Measurements from ENCODE around the gene STK38.
"Not testable (repeated sequence)": the region's sequence is repeated elsewhere in the genome, so short reads cannot be mapped to it uniquely, and the experiment has no call there.

STK38 gene

GRCh38 chr6:36546920-36547645 is at the start of gene STK38:
Gene STK38 (minus strand): TSS chr6:36547479. CDS start chr6:36540202, 7,277 bp downstream.
- peak; percentile 84 to 88 (median 88) for DNase-seq

GRCh38 chr6:36596356-36596755 is 49.1 kb upstream of the STK38 start:
- no peak for DNase-seq

- no peak for DNase-seq
Observed at GRCh38 chr6:36594816-36595643, 47.8 kb upstream of the STK38 start.

- peak; percentile 73 to 91 (median 86) for DNase-seq
Observed at GRCh38 chr6:36594029-36594815, 46.9 kb upstream of the STK38 start, which contains the start of gene SRSF3. Gene SRSF3 (plus strand): TSS chr6:36594362. CDS start chr6:36596763, 2,401 bp downstream.

GRCh38 chr6:36593569-36594028 is 46.3 kb upstream of the STK38 start:
- no peak for DNase-seq

GRCh38 chr6:36592221-36592655 is 45.0 kb upstream of the STK38 start:
- no peak for DNase-seq

GRCh38 chr6:36590237-36590636 is 43.0 kb upstream of the STK38 start:
- no peak for DNase-seq

- DNase-seq, result not testable (repeated sequence)
Observed at GRCh38 chr6:36589025-36589400, 41.7 kb upstream of the STK38 start.

- no peak for DNase-seq
Observed at GRCh38 chr6:36586606-36587005, 39.3 kb upstream of the STK38 start.

- DNase-seq, result no peak
Observed at GRCh38 chr6:36581716-36582115, 34.4 kb upstream of the STK38 start.

- no peak for DNase-seq
Observed at GRCh38 chr6:36580184-36580526, 32.9 kb upstream of the STK38 start.

GRCh38 chr6:36578431-36578830 is 31.2 kb upstream of the STK38 start:
- DNase-seq, result no peak

GRCh38 chr6:36578030-36578429 is 30.8 kb upstream of the STK38 start:
- DNase-seq, result no peak

- DNase-seq, result no peak
Observed at GRCh38 chr6:36577301-36577700, 30.0 kb upstream of the STK38 start.

- no peak for DNase-seq
Observed at GRCh38 chr6:36576578-36576977, 29.3 kb upstream of the STK38 start.

- no peak for DNase-seq
Observed at GRCh38 chr6:36574679-36575078, 27.4 kb upstream of the STK38 start.

GRCh38 chr6:36572353-36573311 is 25.4 kb upstream of the STK38 start:
- not testable (repeated sequence) for DNase-seq

- DNase-seq, result no peak
Observed at GRCh38 chr6:36571122-36572043, 24.1 kb upstream of the STK38 start.

- no peak for DNase-seq
Observed at GRCh38 chr6:36570264-36570663, 23.0 kb upstream of the STK38 start.

- no peak for DNase-seq
Observed at GRCh38 chr6:36566418-36566905, 19.2 kb upstream of the STK38 start.

- DNase-seq, result no peak
Observed at GRCh38 chr6:36563928-36564284, 16.6 kb upstream of the STK38 start.
